ENCODE measurements around the gene CD7. TPM values are rescaled to one million over a fixed set of nuclear protein-coding genes. Genes with fewer than 3 reads are reported as not detected.

The CD7 gene
- total and polyA plus RNA-seq, 2 donors (not counting 1 experiment from before 2014, with no cell fraction given), result 0.67 to 1.3 TPM

GRCh38 chr17:82345151-82345976 lies 28.0 kb upstream of the CD7 start:
- POLR2A ChIA-PET, result no interaction called here
- Histone ChIP-seq H3K4me1 (ENCODE audit: control insufficient read depth in 2 of 2, insufficient read depth in 2 of 2, low read length in 2 of 2) (peaks cover 4% of the 10 kb centered on the region in 2 donors), H3K27me3 (replicated peaks in 1 of 4; ENCODE audit: control extremely low read depth in 1 of 4, control insufficient read depth in 3 of 4, insufficient read depth in 4 of 4, low read length in 3 of 4) (peaks cover 0 to 14% (median 0%) of the 10 kb centered on the region in 4 experiments), H3K9ac (ENCODE audit: low read length) (no peak overlapping the region), H4K20me1 (ENCODE audit: control insufficient read depth, insufficient read depth, low read length, poor library complexity, severe bottlenecking) (no peaks in the 10 kb centered on the region), H3K36me3 (replicated peaks in 1 of 2; ENCODE audit: control extremely low read depth in 1 of 2, control insufficient read depth in 1 of 2, extremely low read depth in 1 of 2, insufficient read depth in 2 of 2, low read length in 1 of 2) (no peaks in the 10 kb centered on the region), H3K27ac (ENCODE audit: low read length in 2 of 2) (no peak overlapping the region), H3K79me2 (ENCODE audit: control insufficient read depth, insufficient read depth, low read length) (no peaks in the 10 kb centered on the region), H3K4me3 (ENCODE audit: control extremely low read depth in 1 of 5, extremely low read depth in 1 of 5, insufficient read depth in 1 of 5, low read depth in 2 of 5, low read length in 4 of 5) (no peak overlapping the region), H3K9me3 (ENCODE audit: control extremely low read depth in 1 of 3, control insufficient read depth in 2 of 3, insufficient read depth in 1 of 3, low read length in 2 of 3) (peaks cover 0 to 5% (median 0%) of the 10 kb centered on the region in 3 donors), H3K4me2 (replicated peaks; ENCODE audit: low read depth, low read length, poor library complexity, severe bottlenecking) (no peak overlapping the region), H2AFZ (ENCODE audit: insufficient read depth, low read depth, low read length, poor library complexity, severe bottlenecking) (no peak overlapping the region)
- Mint-ChIP-seq H3K4me1 (peaks cover 6% of the 10 kb centered on the region), H3K9me3 (ENCODE audit: insufficient read depth) (no peaks in the 10 kb centered on the region), H3K27me3 (peaks cover 15% of the 10 kb centered on the region), H3K4me3 (no peak overlapping the region), H3K27ac (no peak overlapping the region)
- DNase-seq, result no peak
- CTCF ChIA-PET, result interaction anchor here (0.6 to 1.2 kb wide), 3 partner anchors 25 to 210 kb away, joined by 3 read pairs; no protein-coding TSS in a partner anchor
- no peak for TF ChIP-seq EZH2 (IDR thresholded peaks at IDR 0.05; ENCODE audit: borderline replicate concordance, insufficient read depth, low read depth, low read length, poor library complexity, severe bottlenecking)
- TF ChIP-seq, protein P1, sequence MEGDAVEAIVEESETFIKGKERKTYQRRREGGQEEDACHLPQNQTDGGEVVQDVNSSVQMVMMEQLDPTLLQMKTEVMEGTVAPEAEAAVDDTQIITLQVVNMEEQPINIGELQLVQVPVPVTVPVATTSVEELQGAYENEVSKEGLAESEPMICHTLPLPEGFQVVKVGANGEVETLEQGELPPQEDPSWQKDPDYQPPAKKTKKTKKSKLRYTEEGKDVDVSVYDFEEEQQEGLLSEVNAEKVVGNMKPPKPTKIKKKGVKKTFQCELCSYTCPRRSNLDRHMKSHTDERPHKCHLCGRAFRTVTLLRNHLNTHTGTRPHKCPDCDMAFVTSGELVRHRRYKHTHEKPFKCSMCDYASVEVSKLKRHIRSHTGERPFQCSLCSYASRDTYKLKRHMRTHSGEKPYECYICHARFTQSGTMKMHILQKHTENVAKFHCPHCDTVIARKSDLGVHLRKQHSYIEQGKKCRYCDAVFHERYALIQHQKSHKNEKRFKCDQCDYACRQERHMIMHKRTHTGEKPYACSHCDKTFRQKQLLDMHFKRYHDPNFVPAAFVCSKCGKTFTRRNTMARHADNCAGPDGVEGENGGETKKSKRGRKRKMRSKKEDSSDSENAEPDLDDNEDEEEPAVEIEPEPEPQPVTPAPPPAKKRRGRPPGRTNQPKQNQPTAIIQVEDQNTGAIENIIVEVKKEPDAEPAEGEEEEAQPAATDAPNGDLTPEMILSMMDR (IDR thresholded peaks at IDR 0.05), result no peak
- ATAC-seq (ENCODE audit: low read depth), result no peak
- intact Hi-C loops (cut with micrococcal nuclease), result no loop called here
- WGBS (ENCODE audit: insufficient coverage), result 89% methylated on average over 32 of the region's 42 CpGs
